GM23338 (cell line): ENCODE measurements around the gene EYS. TPM values are rescaled to one million over a fixed set of nuclear protein-coding genes. Genes with fewer than 3 reads are reported as not detected.

ENCODE experiments used
- ATAC-seq: fragments of 200-7000 bp; cut with Tn5 transposase; 3 replicates; pipeline ENCODE4 v1.9.1; 2020
- DNase-seq: peaks from one replicate; pipeline ENCODE4 v3.0.0-alpha.2; 2015; ENCODE audit warnings: low spot score
- H2AFZ ChIP-seq: fragments of 200-600 bp; sonication (generic); 2 replicates; pipeline ENCODE4 v1.8.0; 2016; ENCODE audit warnings: antibody characterized with exemption, mild to moderate bottlenecking, moderate library complexity
- H3F3A ChIP-seq: fragments of 200-600 bp; sonication (generic); replicated peaks from 2 replicates; pipeline ENCODE4 v1.8.0; 2017; ENCODE audit warnings: antibody characterized with exemption, mixed run types, low read depth
- H3K27ac ChIP-seq: fragments of 200-600 bp; sonication (generic); 2 replicates; pipeline ENCODE4 v1.6.1; 2016; ENCODE audit warnings: low read depth
- H3K27me3 ChIP-seq: fragments of 200-600 bp; sonication (generic); 2 replicates; pipeline ENCODE4 v1.8.0; 2016; ENCODE audit warnings: mild to moderate bottlenecking, mixed run types, moderate library complexity; ENCODE audit not compliant: insufficient read depth
- H3K36me3 ChIP-seq: fragments of 200-600 bp; sonication (generic); 2 replicates; pipeline ENCODE4 v1.8.0; 2016; ENCODE audit warnings: mild to moderate bottlenecking; ENCODE audit not compliant: insufficient read depth
- H3K4me1 ChIP-seq: fragments of 200-600 bp; sonication (generic); 2 replicates; pipeline ENCODE4 v1.8.0; 2016; ENCODE audit warnings: mild to moderate bottlenecking, moderate library complexity; ENCODE audit not compliant: insufficient read depth
- H3K4me2 ChIP-seq: fragments of 200-600 bp; sonication (generic); 2 replicates; pipeline ENCODE4 v1.7.1; 2017; ENCODE audit warnings: mixed run types
- H3K4me3 ChIP-seq: fragments of 200-600 bp; sonication (generic); 2 replicates; pipeline ENCODE4 v1.6.1; 2016; ENCODE audit warnings: mixed run types
- H3K79me2 ChIP-seq: fragments of 200-600 bp; sonication (generic); replicated peaks from 2 replicates; pipeline ENCODE4 v1.8.0; 2017; ENCODE audit warnings: mild to moderate bottlenecking; ENCODE audit not compliant: insufficient read depth
- H3K9me2 ChIP-seq: fragments of 200-600 bp; sonication (generic); 2 replicates; pipeline ENCODE4 v1.8.0; 2017; ENCODE audit not compliant: insufficient read depth
- H4K20me1 ChIP-seq: fragments of 200-600 bp; sonication (generic); replicated peaks from 2 replicates; pipeline ENCODE4 v1.8.0; 2017; ENCODE audit warnings: mild to moderate bottlenecking; ENCODE audit not compliant: insufficient read depth
- H3K27ac Mint-ChIP-seq: 2 replicates; pipeline ENCODE4 v1.8.0; 2020; ENCODE audit warnings: inconsistent platforms, mild to moderate bottlenecking, moderate library complexity, mixed read lengths
- H3K27me3 Mint-ChIP-seq: 3 replicates; pipeline ENCODE4 v1.8.0; 2022; ENCODE audit warnings: low read depth, mild to moderate bottlenecking, moderate library complexity, mixed read lengths, inconsistent platforms; ENCODE audit not compliant: insufficient read depth, poor library complexity
- H3K36me3 Mint-ChIP-seq: 3 replicates; pipeline ENCODE4 v1.8.0; 2021; ENCODE audit warnings: low read depth, mild to moderate bottlenecking, inconsistent platforms, moderate library complexity, mixed read lengths
- H3K4me1 Mint-ChIP-seq: 3 replicates; pipeline ENCODE4 v1.8.0; 2020; ENCODE audit warnings: mild to moderate bottlenecking, inconsistent platforms, mixed read lengths
- H3K4me3 Mint-ChIP-seq: 3 replicates; pipeline ENCODE4 v1.8.0; 2021; ENCODE audit warnings: moderate library complexity, mild to moderate bottlenecking, inconsistent platforms, mixed read lengths
- H3K9me3 Mint-ChIP-seq: 3 replicates; pipeline ENCODE4 v1.8.0; 2020; ENCODE audit warnings: moderate library complexity, mild to moderate bottlenecking, inconsistent platforms, mixed read lengths
- EZH2 ChIP-seq: fragments of 200-600 bp; sonication (generic); IDR thresholded peaks from one replicate; pipeline ENCODE4 v1.8.0; 2017; ENCODE audit warnings: antibody characterized with exemption, mild to moderate bottlenecking, low read depth; ENCODE audit not compliant: unreplicated experiment
- EZH2phosphoT487 ChIP-seq: fragments of 200-600 bp; sonication (generic); IDR thresholded peaks from one replicate; pipeline ENCODE4 v1.8.1; 2018; ENCODE audit warnings: antibody characterized with exemption; ENCODE audit not compliant: unreplicated experiment
- NANOG ChIP-seq: IDR thresholded peaks from 2 replicates; pipeline ENCODE4 v1.6.1; 2016; ENCODE audit warnings: antibody characterized with exemption, borderline replicate concordance
- POLR2AphosphoS5 ChIP-seq: IDR thresholded peaks from 2 replicates; pipeline ENCODE4 v1.6.1; 2016; ENCODE audit warnings: antibody characterized with exemption, low read depth
- STAT1 ChIP-seq: IDR thresholded peaks from one replicate; pipeline ENCODE4 v1.6.1; 2016; ENCODE audit warnings: antibody characterized with exemption; ENCODE audit not compliant: unreplicated experiment
- ZNF114 ChIP-seq: fragments of 250-450 bp; sonication (Bioruptor Pico); IDR thresholded peaks from 2 replicates; pipeline ENCODE4 v1.5.0; 2020; ENCODE audit warnings: mild to moderate bottlenecking, moderate library complexity
- ZNF331 ChIP-seq: fragments of 250-450 bp; sonication (Bioruptor Pico); IDR thresholded peaks from 2 replicates; pipeline ENCODE4 v1.5.0; 2020; ENCODE audit warnings: low read depth, mild to moderate bottlenecking, moderate library complexity
- polyA plus RNA-seq: library from polyadenylated mRNA; unstranded; fragments of >200 nt; fragmentation: Nextera tagmentation; extraction: Ambion mirVana; gene quantifications from 2 replicates; pipeline ENCODE4 v1.2.1, GENCODE V29; 2016
- total RNA-seq: library from RNA; depleted of rRNA; stranded (reverse); fragments of >200 nt; shearing (Covaris generic); gene quantifications from 2 replicates; pipeline ENCODE4 v1.2.3, GENCODE V29; 2014
- TF ChIP-seq, protein P1 (sequence below): IDR thresholded peaks from one replicate; pipeline ENCODE4 v1.6.1; 2018; ENCODE audit warnings: antibody characterized with exemption; ENCODE audit not compliant: unreplicated experiment
- TF ChIP-seq, protein P2 (sequence below), 2 experiments: fragments of 200-600 bp in 1 of 2; sonication (generic) in 1 of 2; conservative IDR thresholded peaks; 2 replicates each; pipeline versions ENCODE4 v1.5.1 to v1.6.1; 2016 to 2017; ENCODE audit warnings: antibody characterized with exemption in 2 of 2, low read depth in 2 of 2, mild to moderate bottlenecking in 2 of 2, moderate library complexity in 1 of 2
- TF ChIP-seq, protein P3 (sequence below): IDR thresholded peaks from 2 replicates; pipeline ENCODE4 v1.6.1; 2016; ENCODE audit warnings: antibody characterized with exemption

The EYS gene
- total and polyA plus RNA-seq, 2 experiments from 2014 or later = 0.38 to 0.52 TPM

DNA sequence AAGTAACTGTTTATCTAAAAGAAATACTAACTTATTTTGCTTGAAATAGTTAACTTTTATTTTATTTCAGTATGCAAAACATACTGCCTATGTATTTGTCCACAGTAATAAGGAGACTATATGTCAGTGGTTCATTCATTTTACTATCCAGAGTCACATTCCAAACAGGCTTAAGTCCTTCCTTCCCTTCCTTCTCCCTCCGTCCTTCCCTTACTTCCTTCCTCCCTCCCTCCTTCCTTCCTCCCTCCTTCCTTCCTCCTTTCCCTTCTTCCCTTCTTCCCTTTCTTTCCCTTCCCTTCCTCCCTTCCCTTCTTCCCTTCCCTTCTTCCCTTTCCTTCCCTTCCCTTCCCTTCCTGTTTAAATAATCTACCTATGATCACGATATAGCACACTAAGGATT lies 899.2 kb downstream of the EYS start:
- no peak overlapping the region for H3K4me3 ChIP-seq
- no peak overlapping the region for H3K4me3 Mint-ChIP-seq
- ATAC-seq (no peak), DNase-seq (no peak)
- H3K9me2 ChIP-seq = no peaks in the 10 kb centered on the region
- H3F3A ChIP-seq = no peaks in the 10 kb centered on the region
- no peaks in the 10 kb centered on the region for H3K4me1 ChIP-seq
- no peaks in the 10 kb centered on the region for H4K20me1 ChIP-seq
- H3K27ac ChIP-seq = no peak overlapping the region
- TF ChIP-seq EZH2 (no peak), ZNF331 (CRISPR knock-in tag) (no peak), NANOG (no peak), POLR2AphosphoS5 (no peak), EZH2phosphoT487 (no peak), STAT1 (no peak), ZNF114 (CRISPR knock-in tag) (no peak)
- TF ChIP-seq, protein P1, sequence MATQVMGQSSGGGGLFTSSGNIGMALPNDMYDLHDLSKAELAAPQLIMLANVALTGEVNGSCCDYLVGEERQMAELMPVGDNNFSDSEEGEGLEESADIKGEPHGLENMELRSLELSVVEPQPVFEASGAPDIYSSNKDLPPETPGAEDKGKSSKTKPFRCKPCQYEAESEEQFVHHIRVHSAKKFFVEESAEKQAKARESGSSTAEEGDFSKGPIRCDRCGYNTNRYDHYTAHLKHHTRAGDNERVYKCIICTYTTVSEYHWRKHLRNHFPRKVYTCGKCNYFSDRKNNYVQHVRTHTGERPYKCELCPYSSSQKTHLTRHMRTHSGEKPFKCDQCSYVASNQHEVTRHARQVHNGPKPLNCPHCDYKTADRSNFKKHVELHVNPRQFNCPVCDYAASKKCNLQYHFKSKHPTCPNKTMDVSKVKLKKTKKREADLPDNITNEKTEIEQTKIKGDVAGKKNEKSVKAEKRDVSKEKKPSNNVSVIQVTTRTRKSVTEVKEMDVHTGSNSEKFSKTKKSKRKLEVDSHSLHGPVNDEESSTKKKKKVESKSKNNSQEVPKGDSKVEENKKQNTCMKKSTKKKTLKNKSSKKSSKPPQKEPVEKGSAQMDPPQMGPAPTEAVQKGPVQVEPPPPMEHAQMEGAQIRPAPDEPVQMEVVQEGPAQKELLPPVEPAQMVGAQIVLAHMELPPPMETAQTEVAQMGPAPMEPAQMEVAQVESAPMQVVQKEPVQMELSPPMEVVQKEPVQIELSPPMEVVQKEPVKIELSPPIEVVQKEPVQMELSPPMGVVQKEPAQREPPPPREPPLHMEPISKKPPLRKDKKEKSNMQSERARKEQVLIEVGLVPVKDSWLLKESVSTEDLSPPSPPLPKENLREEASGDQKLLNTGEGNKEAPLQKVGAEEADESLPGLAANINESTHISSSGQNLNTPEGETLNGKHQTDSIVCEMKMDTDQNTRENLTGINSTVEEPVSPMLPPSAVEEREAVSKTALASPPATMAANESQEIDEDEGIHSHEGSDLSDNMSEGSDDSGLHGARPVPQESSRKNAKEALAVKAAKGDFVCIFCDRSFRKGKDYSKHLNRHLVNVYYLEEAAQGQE = no peak
- TF ChIP-seq, protein P2, sequence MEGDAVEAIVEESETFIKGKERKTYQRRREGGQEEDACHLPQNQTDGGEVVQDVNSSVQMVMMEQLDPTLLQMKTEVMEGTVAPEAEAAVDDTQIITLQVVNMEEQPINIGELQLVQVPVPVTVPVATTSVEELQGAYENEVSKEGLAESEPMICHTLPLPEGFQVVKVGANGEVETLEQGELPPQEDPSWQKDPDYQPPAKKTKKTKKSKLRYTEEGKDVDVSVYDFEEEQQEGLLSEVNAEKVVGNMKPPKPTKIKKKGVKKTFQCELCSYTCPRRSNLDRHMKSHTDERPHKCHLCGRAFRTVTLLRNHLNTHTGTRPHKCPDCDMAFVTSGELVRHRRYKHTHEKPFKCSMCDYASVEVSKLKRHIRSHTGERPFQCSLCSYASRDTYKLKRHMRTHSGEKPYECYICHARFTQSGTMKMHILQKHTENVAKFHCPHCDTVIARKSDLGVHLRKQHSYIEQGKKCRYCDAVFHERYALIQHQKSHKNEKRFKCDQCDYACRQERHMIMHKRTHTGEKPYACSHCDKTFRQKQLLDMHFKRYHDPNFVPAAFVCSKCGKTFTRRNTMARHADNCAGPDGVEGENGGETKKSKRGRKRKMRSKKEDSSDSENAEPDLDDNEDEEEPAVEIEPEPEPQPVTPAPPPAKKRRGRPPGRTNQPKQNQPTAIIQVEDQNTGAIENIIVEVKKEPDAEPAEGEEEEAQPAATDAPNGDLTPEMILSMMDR (conservative IDR thresholded peaks at IDR 0.05; ENCODE audit: low read depth in 2 of 2) = no peak
- TF ChIP-seq, protein P3, sequence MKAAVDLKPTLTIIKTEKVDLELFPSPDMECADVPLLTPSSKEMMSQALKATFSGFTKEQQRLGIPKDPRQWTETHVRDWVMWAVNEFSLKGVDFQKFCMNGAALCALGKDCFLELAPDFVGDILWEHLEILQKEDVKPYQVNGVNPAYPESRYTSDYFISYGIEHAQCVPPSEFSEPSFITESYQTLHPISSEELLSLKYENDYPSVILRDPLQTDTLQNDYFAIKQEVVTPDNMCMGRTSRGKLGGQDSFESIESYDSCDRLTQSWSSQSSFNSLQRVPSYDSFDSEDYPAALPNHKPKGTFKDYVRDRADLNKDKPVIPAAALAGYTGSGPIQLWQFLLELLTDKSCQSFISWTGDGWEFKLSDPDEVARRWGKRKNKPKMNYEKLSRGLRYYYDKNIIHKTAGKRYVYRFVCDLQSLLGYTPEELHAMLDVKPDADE = no peak
- no peaks in the 10 kb centered on the region for H3K27me3 ChIP-seq
- no peaks in the 10 kb centered on the region for H3K79me2 ChIP-seq
- no peaks in the 10 kb centered on the region; the same call in 1 of the 3 replicates for H3K9me3 Mint-ChIP-seq
- H3K27me3 Mint-ChIP-seq = no peaks in the 10 kb centered on the region
- no peaks in the 10 kb centered on the region for H3K4me1 Mint-ChIP-seq
- H2AFZ ChIP-seq = no peak overlapping the region
- no peaks in the 10 kb centered on the region for H3K36me3 Mint-ChIP-seq
- no peaks in the 10 kb centered on the region for H3K36me3 ChIP-seq
- no peak overlapping the region for H3K27ac Mint-ChIP-seq
- no peak overlapping the region for H3K4me2 ChIP-seq
